Kidney (tissue), 14 donors: Measurements from ENCODE around the gene KARS1. TPM values are rescaled to one million over a fixed set of nuclear protein-coding genes. Genes with fewer than 3 reads are reported as not detected.

ENCODE experiments used
- DNase-seq, 5 donors: peaks; one replicate each; pipeline ENCODE4 v3.0.0-alpha.2; 2013 to 2020
- FAIRE-seq: peaks from 2 replicates; lab custom pipeline; 2012; peaks lifted over from hg19 to GRCh38; lab: Jason Lieb, UNC
- H3K27ac ChIP-seq, 2 donors: one replicate each; pipeline ENCODE4 v1.7.0; 2013; ENCODE audit warnings: low read depth in 2 of 2, low read length in 2 of 2, inconsistent platforms in 1 of 2
- H3K27me3 ChIP-seq: one replicate; pipeline ENCODE4 v1.7.1; 2013; ENCODE audit warnings: low read length, inconsistent platforms; ENCODE audit not compliant: control insufficient read depth, insufficient read depth
- H3K36me3 ChIP-seq, 3 donors: one replicate each; pipeline versions ENCODE4 v1.7.0 to v1.7.1; 2013; ENCODE audit warnings: low read length in 3 of 3, control low read depth in 1 of 3, inconsistent platforms in 1 of 3; ENCODE audit not compliant: insufficient read depth in 3 of 3, control insufficient read depth in 2 of 3
- H3K4me1 ChIP-seq, 3 donors: one replicate each; pipeline versions ENCODE4 v1.7.0 to v1.7.1; 2013; ENCODE audit warnings: low read length in 3 of 3, inconsistent platforms in 1 of 3, low read depth in 1 of 3; ENCODE audit not compliant: control insufficient read depth in 2 of 3, insufficient read depth in 2 of 3
- H3K4me3 ChIP-seq, 3 donors: one replicate each; pipeline versions ENCODE4 v1.7.0 to v1.8.1; 2013; ENCODE audit warnings: low read length in 3 of 3, control low read depth in 1 of 3, inconsistent platforms in 1 of 3
- H3K9ac ChIP-seq, 3 donors: one replicate each; pipeline versions ENCODE4 v1.7.0 to v1.7.1; 2013; ENCODE audit warnings: low read length in 3 of 3, control low read depth in 1 of 3, inconsistent platforms in 1 of 3
- H3K9me3 ChIP-seq, 3 donors: one replicate each; pipeline versions ENCODE4 v1.7.0 to v1.7.1; 2013; ENCODE audit warnings: low read length in 3 of 3, control low read depth in 1 of 3, inconsistent platforms in 1 of 3; ENCODE audit not compliant: control insufficient read depth in 2 of 3, insufficient read depth in 1 of 3
- intact Hi-C: fragments of 100-400 bp; cut with DNase I; formaldehyde crosslinking; loops from one replicate; pipeline ENCODE4 v1.11.1; 2022
- polyA plus RNA-seq: library from polyadenylated mRNA; stranded (reverse); fragments of 350-450 nt; fragmentation: Illumina TruSeq; extraction: RNeasy Lipid Tissue Mini Kit (QIAGEN cat#74804); gene quantifications from one replicate; pipeline ENCODE4 v1.2.3, GENCODE V29; 2014; ENCODE audit warnings: low read depth, low replicate concordance; ENCODE audit not compliant: insufficient read depth
- total RNA-seq: library from RNA; stranded (reverse); fragmentation: NEBNext Ultra II Directional; extraction: Animal tissue kit (Norgen Biotek cat#: 25700); gene quantifications from one replicate; pipeline ENCODE4 v1.2.1, GENCODE V29; 2021
- TF ChIP-seq, protein P1 (sequence below): IDR thresholded peaks from 3 replicates; pipeline ENCODE4 v1.5.1; 2012; ENCODE audit warnings: mild to moderate bottlenecking, moderate library complexity, borderline replicate concordance; ENCODE audit not compliant: insufficient read depth; ENCODE audit errors: extremely low read depth
- donor health status: control.
- donor health status: control.
- donor health status: control.
- donor health status: control.
- donor health status: control.
- donor health status: DM: yes; HTN: yes; CAD: no.
- donor health status: Normal renal cell carcinoma (clear cell type).

The KARS1 gene
- total and polyA plus RNA-seq, 2 donors from 2014 or later, result 97.4 to 104 TPM

DNA sequence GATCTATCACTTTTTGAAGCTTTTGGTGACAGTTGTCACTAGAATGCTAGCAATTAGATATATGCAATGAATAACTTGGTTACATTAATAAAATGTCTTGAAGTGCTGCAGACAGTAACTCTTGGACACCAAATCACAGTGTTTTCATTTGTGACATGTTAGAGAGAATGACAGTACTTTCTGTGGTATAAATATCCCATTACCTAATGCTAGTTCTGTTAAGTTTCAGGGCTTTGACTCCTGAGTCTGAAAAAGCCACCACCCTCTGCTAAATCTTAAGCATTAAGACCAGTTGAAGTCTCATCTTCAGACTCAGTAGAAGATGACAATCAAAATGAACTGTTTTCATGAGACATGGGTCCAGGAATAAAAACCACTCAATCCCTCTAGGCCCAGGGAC, 39.9 kb upstream of the KARS1 start:
- intact Hi-C loops, result no loop called here
- TF ChIP-seq, protein P1, sequence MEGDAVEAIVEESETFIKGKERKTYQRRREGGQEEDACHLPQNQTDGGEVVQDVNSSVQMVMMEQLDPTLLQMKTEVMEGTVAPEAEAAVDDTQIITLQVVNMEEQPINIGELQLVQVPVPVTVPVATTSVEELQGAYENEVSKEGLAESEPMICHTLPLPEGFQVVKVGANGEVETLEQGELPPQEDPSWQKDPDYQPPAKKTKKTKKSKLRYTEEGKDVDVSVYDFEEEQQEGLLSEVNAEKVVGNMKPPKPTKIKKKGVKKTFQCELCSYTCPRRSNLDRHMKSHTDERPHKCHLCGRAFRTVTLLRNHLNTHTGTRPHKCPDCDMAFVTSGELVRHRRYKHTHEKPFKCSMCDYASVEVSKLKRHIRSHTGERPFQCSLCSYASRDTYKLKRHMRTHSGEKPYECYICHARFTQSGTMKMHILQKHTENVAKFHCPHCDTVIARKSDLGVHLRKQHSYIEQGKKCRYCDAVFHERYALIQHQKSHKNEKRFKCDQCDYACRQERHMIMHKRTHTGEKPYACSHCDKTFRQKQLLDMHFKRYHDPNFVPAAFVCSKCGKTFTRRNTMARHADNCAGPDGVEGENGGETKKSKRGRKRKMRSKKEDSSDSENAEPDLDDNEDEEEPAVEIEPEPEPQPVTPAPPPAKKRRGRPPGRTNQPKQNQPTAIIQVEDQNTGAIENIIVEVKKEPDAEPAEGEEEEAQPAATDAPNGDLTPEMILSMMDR, result no peak

DNA sequence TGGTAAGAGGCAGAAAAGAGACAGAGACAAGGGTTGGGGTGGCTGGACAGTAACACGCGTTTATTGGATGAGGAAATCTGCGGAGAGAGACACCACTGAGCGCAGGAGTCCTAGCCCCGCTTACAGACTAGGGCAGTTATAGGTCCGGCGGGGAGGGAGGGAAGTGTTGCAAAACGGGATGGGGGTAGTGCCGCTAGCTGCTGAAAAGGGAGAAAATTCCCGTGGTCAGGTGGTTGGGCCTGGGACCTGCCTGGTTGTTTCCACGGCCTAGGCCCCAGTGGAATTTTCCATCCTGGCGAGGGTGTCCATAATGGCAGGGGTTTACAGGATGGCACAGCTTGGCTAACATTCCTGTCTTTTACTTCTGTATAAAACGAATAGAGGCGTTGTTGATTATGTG, 34.8 kb upstream of the KARS1 start:
- H3K4me1 ChIP-seq, result no peaks in the 10 kb centered on the region
- no peaks in the 10 kb centered on the region for H3K9me3 ChIP-seq
- H3K27me3 ChIP-seq, result no peaks in the 10 kb centered on the region
- TF ChIP-seq, protein P1, result no peak
- H3K4me3 ChIP-seq, result no peak overlapping the region
- FAIRE-seq (no peak), DNase-seq (no peak)
- H3K9ac ChIP-seq, result no peak overlapping the region
- intact Hi-C loops, result no loop called here
- H3K27ac ChIP-seq, result no peak overlapping the region
- H3K36me3 ChIP-seq, result no peaks in the 10 kb centered on the region

More for the DNA sequence above, 39.9 kb upstream of the KARS1 start:
- FAIRE-seq (no peak), DNase-seq (no peak)
- no peak overlapping the region for H3K27ac ChIP-seq
- H3K27me3 ChIP-seq, result no peaks in the 10 kb centered on the region
- no peaks in the 10 kb centered on the region for H3K36me3 ChIP-seq
- no peak overlapping the region for H3K9ac ChIP-seq
- H3K9me3 ChIP-seq, result no peaks in the 10 kb centered on the region
- H3K4me3 ChIP-seq, result no peak overlapping the region
- no peaks in the 10 kb centered on the region for H3K4me1 ChIP-seq

DNA sequence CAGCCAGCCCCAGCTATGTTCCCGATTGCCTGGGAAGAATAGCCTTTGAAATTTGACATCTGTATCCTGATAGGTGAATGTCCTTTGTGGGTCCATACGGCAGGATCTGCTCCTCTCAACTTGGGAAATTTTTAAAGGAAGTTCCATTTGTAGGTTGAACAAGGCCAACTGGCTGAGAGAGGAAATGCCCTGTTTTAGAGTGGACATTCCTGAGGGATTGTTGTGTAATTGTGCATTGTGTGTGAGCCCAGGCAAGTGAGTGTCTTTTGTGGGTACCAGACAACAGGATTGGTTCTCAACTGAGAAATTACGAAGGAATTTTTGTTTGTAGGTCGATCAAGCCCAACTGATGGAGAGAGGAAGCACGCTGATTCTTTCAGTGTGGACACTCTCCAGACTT, 31.9 kb upstream of the KARS1 start:
- no peaks in the 10 kb centered on the region for H3K36me3 ChIP-seq
- TF ChIP-seq, protein P1, result no peak
- no peak overlapping the region for H3K9ac ChIP-seq
- intact Hi-C loops, result no loop called here
- DNase-seq (no peak), FAIRE-seq (no peak)
- H3K9me3 ChIP-seq, result no peaks in the 10 kb centered on the region
- no peak overlapping the region for H3K27ac ChIP-seq
- no peaks in the 10 kb centered on the region for H3K27me3 ChIP-seq
- no peak overlapping the region for H3K4me3 ChIP-seq
- H3K4me1 ChIP-seq, result no peaks in the 10 kb centered on the region

DNA sequence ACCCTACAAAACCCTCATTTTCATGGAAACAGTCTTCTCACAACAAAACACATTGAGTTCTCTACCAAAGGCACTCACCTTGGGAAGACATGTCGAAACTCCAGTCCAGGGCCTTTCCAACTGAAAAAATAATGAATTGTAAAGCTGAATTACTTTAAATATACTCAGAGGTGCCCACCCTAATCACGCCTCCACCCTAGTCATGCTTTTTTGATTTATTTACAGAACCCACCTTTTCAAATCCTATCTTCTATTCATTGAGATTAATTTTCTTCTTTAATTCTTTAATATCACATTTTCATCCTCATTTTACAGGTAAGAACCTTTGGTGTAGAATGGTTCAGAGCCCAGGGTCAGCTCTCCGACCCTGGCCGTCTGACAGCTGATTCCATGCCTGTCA, 29.4 kb upstream of the KARS1 start, which contains the start of gene CPHXL2:
Gene CPHXL2 (minus strand): TSS at position 101 of the 400 bp plus-strand sequence. CDS start 10 bp downstream, at position 91.
- Histone ChIP-seq H3K9me3 (no peaks in the 10 kb centered on the region), H3K4me1 (no peaks in the 10 kb centered on the region), H3K36me3 (no peaks in the 10 kb centered on the region), H3K4me3 (no peak within 1 kb of the TSS), H3K27ac (no peak within 1 kb of the TSS), H3K9ac (no peak within 1 kb of the TSS), H3K27me3 (no peaks in the 10 kb centered on the region)
- DNase-seq (no peak), FAIRE-seq (no peak)
- intact Hi-C loops, result no loop called here
- TF ChIP-seq, protein P1, result no peak
